Activated CD8-positive, alpha-beta memory T cell treated with anti-CD3 and anti-CD28 coated beads for 4 hours (primary cell): ENCODE data around the gene CALY.
"Not testable (repeated sequence)": the region's sequence is repeated elsewhere in the genome, so short reads cannot be mapped to it uniquely, and the experiment has no call there.

ENCODE experiments used
- DNase-seq, 2 donors: peaks; one replicate each; pipeline ENCODE4 v3.0.0-alpha.2; 2020; ENCODE audit warnings: low read depth in 2 of 2

CALY gene

GRCh38 chr10:133329491-133330202 is 7.0 kb downstream of the CALY start:
- peak; percentile 71 to 76 for DNase-seq

- no peak for DNase-seq
These were observed 8.0 kb downstream of the CALY start for GRCh38 chr10:133328358-133329343.

GRCh38 chr10:133327651-133328357 is 8.9 kb downstream of the CALY start:
- DNase-seq = no peak

GRCh38 chr10:133326745-133327650 is 9.7 kb downstream of the CALY start:
- no peak for DNase-seq

- no peak for DNase-seq
These were observed 10.5 kb downstream of the CALY start for GRCh38 chr10:133326223-133326551.

- DNase-seq = no peak
These were observed 11.1 kb downstream of the CALY start for GRCh38 chr10:133325440-133326222.

GRCh38 chr10:133324857-133325260 is 11.8 kb downstream of the CALY start:
- DNase-seq = no peak

- peak in 1 of 2 donors; percentile 31 for DNase-seq
These were observed 12.4 kb downstream of the CALY start for GRCh38 chr10:133324198-133324792.

GRCh38 chr10:133322064-133322709 is 14.5 kb downstream of the CALY start:
- DNase-seq = not testable (repeated sequence)

GRCh38 chr10:133320852-133321422 is 15.8 kb downstream of the CALY start:
- not testable (repeated sequence) for DNase-seq

GRCh38 chr10:133318494-133319127 is 18.1 kb downstream of the CALY start:
- DNase-seq = peak in 1 of 2 donors; percentile 22

- DNase-seq = no peak
These were observed 20.0 kb downstream of the CALY start for GRCh38 chr10:133316732-133317131.

GRCh38 chr10:133316266-133316665 is 20.4 kb downstream of the CALY start:
- DNase-seq = no peak

- DNase-seq = no peak
These were observed 20.8 kb downstream of the CALY start for GRCh38 chr10:133315847-133316246.

GRCh38 chr10:133314911-133315310 is 21.8 kb downstream of the CALY start:
- no peak for DNase-seq

- no peak for DNase-seq
These were observed 23.5 kb downstream of the CALY start for GRCh38 chr10:133313192-133313591.

- DNase-seq = no peak
These were observed 23.9 kb downstream of the CALY start for GRCh38 chr10:133312769-133313145.

GRCh38 chr10:133312016-133312768 is 24.5 kb downstream of the CALY start:
- DNase-seq = no peak
